GM04504 (cell line): Measurements from ENCODE around the gene PRICKLE1.

Experiments used
- DNase-seq: peaks from one replicate; pipeline ENCODE4 v3.0.0-alpha.2; 2012; ENCODE audit warnings: low read depth

The PRICKLE1 gene

DNA sequence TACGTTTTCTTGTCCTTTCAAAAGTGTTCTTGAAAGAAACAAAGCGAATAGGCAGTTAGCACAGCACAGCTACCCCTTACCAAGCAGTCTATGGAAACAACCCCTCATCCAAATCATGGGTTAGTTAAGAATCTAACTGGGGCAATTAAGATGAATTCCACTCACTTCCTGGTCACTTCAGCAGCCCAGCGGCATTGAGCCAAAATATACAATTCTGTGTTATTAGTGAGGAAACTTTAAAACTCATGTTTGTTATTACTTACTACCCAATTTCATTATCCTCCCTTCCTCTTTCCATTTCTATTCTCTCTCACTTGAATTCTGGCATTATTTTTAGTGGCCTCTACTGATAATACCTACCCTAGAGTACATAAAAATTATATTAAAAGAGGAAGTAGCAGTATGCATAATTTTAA is 142.2 kb downstream of the PRICKLE1 start:
- DNase-seq = no peak

GRCh38 chr12:42446761-42447160 is 142.8 kb downstream of the PRICKLE1 start:
- no peak for DNase-seq

DNA sequence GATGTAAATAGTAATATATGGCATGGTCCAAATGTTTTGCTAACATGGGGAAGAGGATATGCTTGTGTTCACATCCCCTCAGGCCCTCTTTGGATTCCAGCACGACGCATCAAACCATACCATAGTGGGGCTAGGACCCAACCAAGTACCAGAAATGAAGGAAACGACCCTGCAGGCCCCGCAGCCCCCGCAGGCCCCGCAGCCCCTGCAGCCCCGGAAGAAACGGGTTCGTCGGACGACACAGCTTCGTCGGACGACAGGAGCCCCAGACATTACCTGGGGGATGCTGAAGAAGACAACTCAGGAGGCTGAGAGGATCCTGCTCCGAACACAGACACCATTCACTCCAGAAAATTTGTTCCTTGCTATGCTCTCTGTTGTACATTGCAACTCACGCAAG is 143.7 kb downstream of the PRICKLE1 start:
- no peak for DNase-seq

- DNase-seq = no peak
Measured at GRCh38 chr12:42444192-42444943, 145.2 kb downstream of the PRICKLE1 start.

DNA sequence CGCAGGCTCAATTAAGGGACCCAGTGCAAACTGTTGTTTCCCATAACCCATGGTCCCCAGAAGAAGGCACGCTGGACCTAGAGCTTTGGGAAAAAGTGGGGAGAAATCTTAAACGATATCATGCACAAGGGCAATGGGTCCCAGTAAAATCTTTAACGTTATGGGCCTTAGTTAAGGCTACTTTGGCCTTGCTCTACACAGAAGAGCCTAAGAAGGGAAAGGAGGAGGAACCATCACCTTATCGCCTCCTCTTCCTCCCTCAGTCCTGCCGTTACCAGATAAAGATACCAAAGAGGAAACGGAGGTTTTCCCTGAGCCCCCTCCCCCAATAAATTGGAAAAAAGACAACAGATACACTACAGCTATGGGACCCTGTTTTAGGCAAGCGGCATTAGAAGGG is 146.7 kb downstream of the PRICKLE1 start:
- DNase-seq = no peak

GRCh38 chr12:42442311-42442759 is 147.2 kb downstream of the PRICKLE1 start:
- DNase-seq = no peak

DNA sequence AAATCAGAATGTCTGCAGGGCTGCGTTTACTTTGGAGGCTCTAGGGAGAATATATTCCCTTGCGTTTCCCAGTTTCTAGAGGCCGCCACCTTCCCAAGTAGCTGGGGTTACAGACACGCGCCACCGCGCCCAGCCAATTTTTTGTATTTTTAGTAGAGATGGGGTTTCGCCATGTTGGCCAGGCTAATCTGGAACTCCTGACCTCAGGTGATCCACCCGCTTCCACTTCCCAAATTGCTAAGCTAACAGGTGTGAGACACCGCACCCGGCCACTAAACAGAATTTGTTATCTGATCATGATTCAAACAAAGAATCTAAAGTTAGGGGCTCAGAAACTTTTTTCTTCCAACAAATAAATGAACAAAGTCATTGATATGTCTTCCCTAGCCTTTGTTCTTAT is 148.9 kb downstream of the PRICKLE1 start:
- DNase-seq = no peak

DNA sequence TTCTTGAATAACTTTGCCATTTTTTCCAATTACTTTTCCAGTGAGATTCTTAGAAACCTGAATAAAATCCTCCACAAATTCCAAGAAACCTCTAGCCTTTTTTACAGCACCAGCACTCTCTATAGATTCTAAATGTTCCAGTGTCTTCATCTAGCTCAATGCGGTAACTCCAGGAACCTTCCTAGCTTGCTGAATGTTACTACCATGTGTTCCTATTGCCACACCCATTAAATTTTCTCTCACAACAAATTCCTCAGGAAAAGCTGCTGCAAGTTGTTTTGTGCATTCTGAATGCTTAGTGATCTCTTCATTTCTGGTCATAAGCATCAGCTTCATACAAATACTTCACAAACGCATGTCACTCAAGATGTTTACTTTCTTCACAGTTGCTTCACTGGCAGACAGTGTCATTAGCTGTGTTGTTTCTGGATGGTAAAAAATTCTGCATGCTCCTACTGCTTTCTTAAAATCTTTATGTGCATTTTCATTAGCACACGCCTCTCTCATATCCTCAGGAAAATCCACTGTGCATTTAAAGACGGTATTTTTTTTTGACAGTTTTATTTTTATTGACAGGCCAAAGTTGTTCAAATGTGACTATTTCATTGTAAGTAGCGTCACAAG is 156.9 kb downstream of the PRICKLE1 start:
- DNase-seq = no peak

DNA sequence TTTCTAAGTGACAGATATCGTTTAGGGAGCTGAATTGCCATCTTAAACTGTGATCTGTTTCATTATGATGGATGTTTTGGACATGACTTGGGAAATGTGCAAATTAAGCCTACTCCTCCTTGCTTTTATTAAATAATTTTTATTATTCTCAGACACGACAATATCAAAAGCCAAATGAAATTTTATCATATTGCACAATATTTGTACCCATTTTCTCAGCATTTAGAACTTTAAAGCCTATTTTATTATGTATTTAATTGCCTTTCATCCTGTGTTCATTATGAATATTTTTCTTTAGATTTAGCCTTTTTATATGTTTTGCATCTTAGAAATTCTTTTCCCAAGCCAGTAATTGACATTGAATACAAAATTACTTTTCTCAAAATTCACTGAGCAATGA is 160.7 kb downstream of the PRICKLE1 start:
- DNase-seq = no peak

- no peak for DNase-seq
Measured at GRCh38 chr12:42426746-42427145, 162.8 kb downstream of the PRICKLE1 start.

- no peak for DNase-seq
Measured at GRCh38 chr12:42422785-42423184, 166.8 kb downstream of the PRICKLE1 start.

DNA sequence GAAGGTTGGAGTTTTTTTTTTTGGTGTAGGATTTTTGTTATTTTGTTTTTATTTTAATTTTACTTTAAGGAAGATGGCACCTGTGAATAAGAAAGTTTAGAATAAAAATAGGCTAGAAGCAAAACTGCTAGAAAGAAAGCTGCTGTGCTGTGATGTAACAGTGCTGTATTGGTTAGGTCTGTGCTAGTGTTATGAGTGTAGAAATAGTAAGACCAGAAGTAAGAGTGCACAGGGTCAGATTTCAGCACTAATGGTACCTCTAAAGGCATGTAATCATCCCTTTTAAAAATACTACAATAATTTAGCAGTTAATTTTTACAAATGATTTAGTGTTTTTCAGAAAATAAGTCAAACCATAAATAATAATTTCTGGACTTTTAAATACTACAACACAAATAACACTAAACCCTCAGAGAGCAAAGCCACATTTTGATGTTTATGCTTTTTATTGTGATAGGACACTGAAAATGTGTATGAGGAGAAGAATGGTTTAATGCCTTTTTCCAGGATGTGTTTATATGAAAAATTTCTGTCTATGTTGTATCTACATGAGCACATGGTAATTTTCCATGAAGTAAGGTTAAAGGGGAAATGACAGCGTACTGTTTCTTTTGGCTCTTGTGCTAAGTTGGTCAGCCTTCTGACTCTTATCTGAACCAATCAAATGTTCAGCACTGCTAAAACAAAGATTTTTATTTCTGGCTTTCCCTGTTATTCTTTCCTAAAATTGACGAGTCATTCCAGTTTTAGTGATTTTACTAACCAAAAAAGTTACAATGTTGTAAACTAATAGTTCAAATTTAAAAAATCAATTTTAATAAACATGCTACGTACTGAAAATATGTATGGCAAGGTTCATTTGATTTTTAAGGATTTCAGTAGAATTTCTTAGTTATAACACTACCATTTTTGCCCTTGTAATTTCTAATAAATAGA is 167.4 kb downstream of the PRICKLE1 start:
- DNase-seq = no peak

DNA sequence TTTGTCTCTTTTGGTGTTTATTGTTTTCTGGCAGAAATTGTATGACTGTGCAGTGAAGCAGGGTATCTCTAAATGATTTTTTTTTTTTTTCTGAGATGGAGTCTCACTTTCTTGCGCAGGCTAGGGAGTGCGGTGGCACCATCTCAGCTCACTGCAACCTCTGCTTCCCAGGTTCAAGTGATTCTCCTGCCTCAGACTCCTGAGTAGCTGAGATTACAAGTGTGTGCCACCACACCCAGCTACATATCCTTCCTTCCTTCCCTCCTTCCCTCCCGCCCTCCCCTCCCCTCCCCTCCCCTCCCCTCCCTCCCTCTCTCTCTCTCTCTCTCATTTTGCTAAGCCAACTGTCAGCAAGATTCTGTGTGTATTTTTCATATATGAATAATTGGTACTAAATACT is 169.2 kb downstream of the PRICKLE1 start:
- no peak for DNase-seq

GRCh38 chr12:42410340-42410739 is 179.2 kb downstream of the PRICKLE1 start:
- DNase-seq = no peak

DNA sequence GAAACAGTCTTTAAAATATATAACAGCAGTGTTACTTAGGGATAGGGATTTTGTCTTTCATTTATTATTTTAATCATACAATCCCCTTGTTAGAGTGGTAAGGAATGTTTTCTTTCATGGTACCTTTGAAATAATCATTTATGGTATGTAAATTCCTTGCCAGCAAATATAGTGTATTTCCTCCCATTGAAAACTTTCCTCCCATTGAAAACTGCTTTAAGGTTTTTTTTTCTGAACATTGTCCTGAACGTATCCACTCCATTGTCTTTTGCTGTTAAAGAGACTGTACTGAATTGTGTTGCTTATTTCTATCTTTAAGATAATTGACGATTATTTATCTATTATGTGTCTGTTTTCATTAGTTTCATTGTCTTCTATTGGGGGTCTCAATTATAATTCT is 180.1 kb downstream of the PRICKLE1 start:
- DNase-seq = no peak

DNA sequence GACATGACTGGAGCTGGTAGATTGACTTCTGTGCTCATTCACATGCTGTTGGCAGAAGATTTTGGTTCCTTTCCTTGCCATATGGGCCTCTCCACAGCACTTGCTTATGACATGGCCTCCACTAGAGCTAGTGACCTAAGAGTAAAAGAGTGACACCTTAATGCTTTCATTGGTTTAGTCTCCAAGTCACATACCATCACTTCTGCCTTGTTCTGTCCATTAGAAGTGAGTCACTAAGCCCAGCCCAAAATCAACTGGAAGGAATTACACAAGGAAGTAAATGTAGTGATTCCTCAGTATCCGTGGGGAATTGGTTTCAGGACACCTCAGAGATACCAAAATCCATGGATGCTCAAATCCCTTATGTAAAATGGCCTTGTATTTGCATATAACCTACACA is 182.2 kb downstream of the PRICKLE1 start:
- DNase-seq = no peak
